Left lung (tissue), 10 donors: ENCODE measurements around the gene OR6C65. TPM values are rescaled to one million over a fixed set of nuclear protein-coding genes. Genes with fewer than 3 reads are reported as not detected.
A peak's percentile ranks its signal among the peaks of the same experiment; 100 is the strongest.
"Not testable (repeated sequence)": the region's sequence is repeated elsewhere in the genome, so short reads cannot be mapped to it uniquely, and the experiment has no call there.

Source experiments
- ATAC-seq: fragments of 200-7000 bp; cut with Tn5 transposase; one replicate; pipeline ENCODE4 v1.9.1; 2020; ENCODE audit warnings: moderate library complexity
- DNase-seq, 4 donors: peaks; one replicate each; pipeline ENCODE4 v3.0.0-alpha.2; 2013 to 2020
- H3K27ac ChIP-seq, 2 donors: fragments of 200-600 bp; sonication (generic) in 1 of 2; one replicate each; pipeline versions ENCODE4 v1.5.0 to v1.8.0; 2020 to 2021
- H3K27me3 ChIP-seq, 2 donors: fragments of 200-600 bp; sonication (generic) in 1 of 2; one replicate each; pipeline versions ENCODE4 v1.5.0 to v1.8.0; 2020 to 2021
- H3K36me3 ChIP-seq, 2 donors: fragments of 200-600 bp; sonication (generic) in 1 of 2; one replicate each; pipeline versions ENCODE4 v1.5.0 to v1.8.0; 2020 to 2021
- H3K4me1 ChIP-seq, 2 donors: fragments of 200-600 bp; one replicate each; pipeline ENCODE4 v1.8.0; 2021
- H3K4me3 ChIP-seq, 2 donors: fragments of 200-600 bp; sonication (generic) in 1 of 2; one replicate each; pipeline versions ENCODE4 v1.5.0 to v1.8.0; 2020 to 2021; ENCODE audit warnings: mild to moderate bottlenecking in 1 of 2
- H3K9me3 ChIP-seq, 2 donors: fragments of 200-600 bp; sonication (generic) in 1 of 2; one replicate each; pipeline versions ENCODE4 v1.5.0 to v1.8.0; 2020 to 2021
- CTCF ChIP-seq, 2 donors: fragments of 200-600 bp; sonication (generic) in 1 of 2; IDR thresholded peaks; one replicate each; pipeline versions ENCODE4 v1.5.0 to v1.8.0; 2021; ENCODE audit warnings: antibody characterized with exemption in 2 of 2
- intact Hi-C, 2 donors: fragments of 100-400 bp; cut with DNase I; formaldehyde crosslinking; loops; one replicate each; pipeline versions ENCODE4 v1.11.2 to v1.14.2; 2022
- polyA plus RNA-seq, 6 donors: library from polyadenylated mRNA; unstranded; fragments of 120-200 nt; gene quantifications; one replicate each; pipeline ENCODE4 v1.2.1, GENCODE V29; 2013; ENCODE audit not compliant: insufficient read length in 6 of 6
- total RNA-seq, 2 donors: library from RNA; stranded (reverse); fragmentation: NEBNext Ultra II Directional; extraction: Animal tissue kit (Norgen Biotek cat#: 25700); gene quantifications; one replicate each; pipeline ENCODE4 v1.2.1, GENCODE V29; 2021
- donor health status: DM: no; HTN: yes; CAD: no.
- donor health status: DM: no; HTN: no; CAD: no.

The OR6C65 gene
- total and polyA plus RNA-seq, 8 donors: not detected

- ATAC-seq (no peak), DNase-seq (no peak)
- Histone ChIP-seq H3K27ac (no peak overlapping the region), H3K27me3 (peaks cover 0 to 10% of the 10 kb centered on the region in 2 donors), H3K9me3 (no peaks in the 10 kb centered on the region), H3K36me3 (no peaks in the 10 kb centered on the region), H3K4me1 (no peaks in the 10 kb centered on the region), H3K4me3 (no peak overlapping the region)
- TF ChIP-seq CTCF (IDR thresholded peaks at IDR 0.05): no peak
- intact Hi-C loops: no loop called here
Observed at GRCh38 chr12:55416961-55417360, 16.6 kb downstream of the OR6C65 start.

- Histone ChIP-seq H3K9me3 (no peaks in the 10 kb centered on the region), H3K4me3 (no peak overlapping the region), H3K27me3 (peaks cover 0 to 4% of the 10 kb centered on the region in 2 donors), H3K36me3 (no peaks in the 10 kb centered on the region), H3K27ac (no peak overlapping the region), H3K4me1 (no peaks in the 10 kb centered on the region)
- peak in 1 of 4 donors; percentile 12 for DNase-seq
- TF ChIP-seq CTCF (IDR thresholded peaks at IDR 0.05): no peak
- intact Hi-C loops: no loop called here
- ATAC-seq: no peak
Observed at GRCh38 chr12:55420307-55420962, 20.1 kb downstream of the OR6C65 start.

- no peaks in the 10 kb centered on the region for H3K4me1 ChIP-seq
- H3K4me3 ChIP-seq: no peak within 1 kb of the TSS
- no peaks in the 10 kb centered on the region for H3K27me3 ChIP-seq
- H3K36me3 ChIP-seq: no peaks in the 10 kb centered on the region
- no peak within 1 kb of the TSS for H3K27ac ChIP-seq
- ATAC-seq (no peak), DNase-seq (no peak)
- no peak for TF ChIP-seq CTCF (IDR thresholded peaks at IDR 0.05)
- no peaks in the 10 kb centered on the region for H3K9me3 ChIP-seq
- intact Hi-C loops: no loop called here
Observed at GRCh38 chr12:55425954-55426353, 25.6 kb downstream of the OR6C65 start, which contains the start of gene OR6C76. Gene OR6C76, plus strand, starts transcription at chr12:55426254. Its CDS starts 0 bp downstream, at chr12:55426254.

GRCh38 chr12:55428331-55429243 lies 28.3 kb downstream of the OR6C65 start:
- H3K9me3 ChIP-seq: no peaks in the 10 kb centered on the region
- no peak for TF ChIP-seq CTCF (IDR thresholded peaks at IDR 0.05)
- peak in 2 of 4 donors; percentile 60 to 76 for DNase-seq
- no peak for ATAC-seq
- intact Hi-C loops: no loop called here
- H3K4me3 ChIP-seq: no peak overlapping the region
- no peaks in the 10 kb centered on the region for H3K27me3 ChIP-seq
- no peaks in the 10 kb centered on the region for H3K36me3 ChIP-seq
- H3K27ac ChIP-seq: no peak overlapping the region
- no peaks in the 10 kb centered on the region for H3K4me1 ChIP-seq

- H3K4me3 ChIP-seq, H3K27ac ChIP-seq, H3K27me3 ChIP-seq, DNase-seq, H3K36me3 ChIP-seq, ATAC-seq, H3K4me1 ChIP-seq, intact Hi-C loops: not testable (repeated sequence)
- peaks cover 0 to 13% of the 10 kb centered on the region in 2 donors for H3K9me3 ChIP-seq
Observed at GRCh38 chr12:55441233-55441632, 40.9 kb downstream of the OR6C65 start.
